H7 (cell line): Measurements from ENCODE around the gene AS3MT. TPM values are rescaled to one million over a fixed set of nuclear protein-coding genes. Genes with fewer than 3 reads are reported as not detected.

Source experiments
- DNase-seq: peaks from one replicate; pipeline ENCODE4 v3.0.0; 2012
- H3K27me3 ChIP-seq: 2 replicates; pipeline ENCODE4 v1.6.0; 2011; ENCODE audit warnings: mild to moderate bottlenecking, low read length; ENCODE audit not compliant: control insufficient read depth, insufficient read depth
- H3K36me3 ChIP-seq: replicated peaks from 2 replicates; pipeline ENCODE4 v1.5.1; 2011; ENCODE audit warnings: low read length; ENCODE audit not compliant: control insufficient read depth, insufficient read depth
- H3K4me3 ChIP-seq: 2 replicates; pipeline ENCODE4 v1.5.1; 2011; ENCODE audit warnings: low read depth, mild to moderate bottlenecking, control low read depth, low read length, moderate library complexity; ENCODE audit not compliant: insufficient read depth
- total RNA-seq: library from RNA; depleted of rRNA; stranded (reverse); fragments of >200 nt; shearing (Covaris generic); gene quantifications from 2 replicates; pipeline ENCODE4 v1.2.3, GENCODE V29; 2014

The AS3MT gene
- total RNA-seq, 1 experiment from 2014 or later, result 10.7 TPM

DNA sequence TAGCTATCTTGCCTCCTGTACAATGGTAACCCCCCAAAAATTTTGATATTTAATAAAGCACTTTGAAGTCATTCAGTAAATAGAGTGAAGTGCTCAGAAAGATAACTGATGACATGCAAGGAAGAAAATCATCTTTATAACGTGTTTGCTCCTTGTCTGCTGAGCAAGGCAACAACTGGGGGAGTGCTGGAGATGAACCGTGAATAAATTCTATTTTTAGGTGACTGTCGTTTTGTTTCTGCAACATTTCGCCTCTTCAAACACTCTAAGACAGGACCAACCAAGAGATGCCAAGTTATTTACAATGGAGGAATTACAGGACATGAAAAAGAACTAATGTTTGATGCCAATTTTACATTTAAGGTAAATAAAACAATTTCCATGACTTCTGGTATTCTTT is 9.4 kb downstream of the AS3MT start:
- no peak for DNase-seq
- Histone ChIP-seq H3K27me3 (no peaks in the 10 kb centered on the region), H3K36me3 (no peaks in the 10 kb centered on the region; the same call in 1 of the 2 replicates), H3K4me3 (no peak overlapping the region)

DNA sequence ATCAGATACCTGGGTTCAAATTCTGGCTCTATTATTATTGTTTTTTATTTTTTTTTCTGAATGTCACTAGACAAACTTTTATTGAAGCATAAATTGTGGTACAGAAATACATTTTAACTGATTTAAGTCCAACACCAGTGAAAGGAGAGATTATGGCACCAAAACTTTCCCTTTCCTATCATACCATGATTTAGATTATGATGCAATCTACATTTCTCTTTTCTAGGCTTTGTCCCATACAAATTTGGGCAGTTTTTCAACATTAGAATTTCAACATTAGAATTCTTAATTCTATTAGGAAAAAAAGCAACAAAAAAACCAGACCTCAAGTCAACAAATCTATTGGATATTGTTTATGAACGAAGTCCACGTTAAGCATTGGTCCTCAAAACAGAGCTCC is 11.0 kb downstream of the AS3MT start:
- DNase-seq, result no peak
- Histone ChIP-seq H3K27me3 (no peaks in the 10 kb centered on the region), H3K4me3 (no peak overlapping the region), H3K36me3 (no peaks in the 10 kb centered on the region; the same call in 1 of the 2 replicates)

DNA sequence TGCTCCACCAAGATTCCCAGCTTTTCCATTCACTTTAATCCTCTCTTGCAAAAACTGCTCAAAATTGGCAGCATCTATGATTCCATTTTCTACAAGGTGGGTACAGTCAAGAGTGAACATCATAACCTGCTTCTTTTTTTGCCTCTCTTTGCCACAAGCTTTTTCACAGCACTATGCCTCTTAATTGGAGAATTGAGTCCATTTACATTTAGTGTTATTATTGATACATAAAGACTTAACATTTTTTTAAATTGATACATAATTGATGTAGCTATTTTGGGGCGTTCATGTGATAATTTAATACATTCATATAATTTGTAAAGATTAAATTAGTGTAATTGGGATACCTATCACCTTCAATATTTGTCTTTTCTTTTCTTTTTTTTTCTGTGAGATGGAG is 18.8 kb downstream of the AS3MT start:
- Histone ChIP-seq H3K27me3 (no peaks in the 10 kb centered on the region), H3K36me3 (no peaks in the 10 kb centered on the region; the same call in 1 of the 2 replicates), H3K4me3 (no peak overlapping the region)
- no peak for DNase-seq

- H3K36me3 ChIP-seq, result no peaks in the 10 kb centered on the region
- no peak for DNase-seq
- no peak overlapping the region for H3K4me3 ChIP-seq
- H3K27me3 ChIP-seq, result no peaks in the 10 kb centered on the region
These were observed 25.4 kb downstream of the AS3MT start for GRCh38 chr10:102894466-102895213.

GRCh38 chr10:102900006-102900405 is 30.7 kb downstream of the AS3MT start:
- no peak for DNase-seq
- Histone ChIP-seq H3K36me3 (no peaks in the 10 kb centered on the region), H3K4me3 (no peak overlapping the region)

DNA sequence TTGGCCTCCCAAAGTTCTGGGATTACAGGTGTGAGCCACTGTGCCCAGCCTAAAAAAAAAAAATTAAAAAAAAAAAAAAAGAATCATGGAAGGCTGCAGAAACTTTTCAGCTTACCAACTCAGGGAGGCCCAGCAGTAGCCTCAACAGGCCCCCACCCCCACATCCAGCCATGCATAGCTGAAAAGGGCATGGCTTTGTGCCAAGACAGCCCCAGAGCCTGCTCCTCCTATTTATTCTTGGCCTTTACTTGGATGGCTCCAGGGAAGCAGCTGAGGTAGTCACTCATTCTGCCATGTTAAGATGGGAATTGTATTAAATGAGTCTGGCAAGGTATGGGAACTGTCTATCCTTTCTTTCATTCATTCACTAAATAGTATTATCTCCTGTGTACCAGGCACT is 35.1 kb downstream of the AS3MT start:
- DNase-seq, result no peak
- H3K36me3 ChIP-seq, result no peaks in the 10 kb centered on the region
- no peaks in the 10 kb centered on the region for H3K27me3 ChIP-seq
- no peak overlapping the region for H3K4me3 ChIP-seq

More at GRCh38 chr10:102900006-102900405, 30.7 kb downstream of the AS3MT start:
- no peaks in the 10 kb centered on the region for H3K27me3 ChIP-seq

DNA sequence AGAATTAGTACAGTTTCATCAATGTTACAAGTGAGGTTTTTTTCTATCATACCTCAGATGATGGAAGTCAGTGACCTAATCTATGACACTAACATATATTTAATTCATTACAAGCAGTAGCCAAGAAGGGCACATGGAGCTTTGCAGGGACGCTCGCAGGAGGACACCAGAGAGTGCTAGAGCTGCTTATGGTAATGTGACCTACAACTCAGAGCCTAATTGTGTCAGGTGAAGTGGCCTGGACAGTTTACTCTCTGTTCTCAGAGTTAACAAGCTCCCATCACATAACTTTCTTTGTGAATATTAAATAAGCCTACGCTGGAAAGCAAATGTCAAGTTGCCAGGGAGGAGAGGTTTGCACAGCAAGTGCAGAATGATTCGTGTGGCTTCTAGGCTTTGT is 37.2 kb downstream of the AS3MT start:
- Histone ChIP-seq H3K36me3 (no peaks in the 10 kb centered on the region), H3K27me3 (no peaks in the 10 kb centered on the region), H3K4me3 (no peak overlapping the region)
- no peak for DNase-seq

- Histone ChIP-seq H3K4me3 (no peak overlapping the region), H3K36me3 (no peaks in the 10 kb centered on the region), H3K27me3 (peaks cover 16% of the 10 kb centered on the region)
- DNase-seq, result no peak
These were observed 45.5 kb downstream of the AS3MT start for GRCh38 chr10:102914781-102915180.

- Histone ChIP-seq H3K36me3 (no peaks in the 10 kb centered on the region), H3K4me3 (no peak overlapping the region)
- no peak for DNase-seq
These were observed 46.9 kb downstream of the AS3MT start for GRCh38 chr10:102916173-102916572.

DNA sequence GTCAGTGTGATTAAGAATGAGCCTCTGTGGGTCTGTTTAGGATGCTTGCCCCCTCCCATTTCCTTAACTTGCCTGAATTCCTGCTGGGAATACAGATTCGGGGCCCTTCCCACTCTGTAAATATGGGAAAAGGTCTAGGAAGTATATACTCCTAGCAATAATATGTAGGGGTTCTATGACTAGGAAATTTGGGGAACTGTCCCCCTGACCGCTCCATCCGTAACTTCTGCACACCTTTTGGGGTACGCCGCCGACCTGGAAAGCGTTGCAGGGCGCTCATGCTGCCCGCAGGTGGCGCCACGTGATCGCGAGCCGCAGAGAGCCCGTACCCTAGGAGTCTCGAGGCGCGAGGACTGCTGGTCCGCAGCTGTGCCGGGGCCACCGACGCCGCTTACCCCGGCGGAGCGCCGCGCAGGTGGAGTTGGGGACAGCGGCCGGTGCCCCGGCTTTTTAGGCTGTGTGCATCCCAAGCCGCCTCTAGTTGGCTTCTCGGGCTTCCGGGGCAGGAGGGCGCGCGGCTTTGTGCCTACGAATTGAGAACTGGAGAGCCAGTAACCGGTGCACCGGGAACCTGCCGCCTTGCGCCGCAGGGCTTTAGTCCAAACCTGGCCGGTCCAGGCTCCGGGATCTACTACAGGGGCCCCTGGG is 48.2 kb downstream of the AS3MT start:
- peak; percentile 90 for DNase-seq
- H3K4me3 ChIP-seq, result peak overlapping the region; percentile 66
- no peaks in the 10 kb centered on the region for H3K36me3 ChIP-seq
- H3K27me3 ChIP-seq, result peaks cover 20% of the 10 kb centered on the region

More at GRCh38 chr10:102916173-102916572, 46.9 kb downstream of the AS3MT start:
- peaks cover 20% of the 10 kb centered on the region for H3K27me3 ChIP-seq

DNA sequence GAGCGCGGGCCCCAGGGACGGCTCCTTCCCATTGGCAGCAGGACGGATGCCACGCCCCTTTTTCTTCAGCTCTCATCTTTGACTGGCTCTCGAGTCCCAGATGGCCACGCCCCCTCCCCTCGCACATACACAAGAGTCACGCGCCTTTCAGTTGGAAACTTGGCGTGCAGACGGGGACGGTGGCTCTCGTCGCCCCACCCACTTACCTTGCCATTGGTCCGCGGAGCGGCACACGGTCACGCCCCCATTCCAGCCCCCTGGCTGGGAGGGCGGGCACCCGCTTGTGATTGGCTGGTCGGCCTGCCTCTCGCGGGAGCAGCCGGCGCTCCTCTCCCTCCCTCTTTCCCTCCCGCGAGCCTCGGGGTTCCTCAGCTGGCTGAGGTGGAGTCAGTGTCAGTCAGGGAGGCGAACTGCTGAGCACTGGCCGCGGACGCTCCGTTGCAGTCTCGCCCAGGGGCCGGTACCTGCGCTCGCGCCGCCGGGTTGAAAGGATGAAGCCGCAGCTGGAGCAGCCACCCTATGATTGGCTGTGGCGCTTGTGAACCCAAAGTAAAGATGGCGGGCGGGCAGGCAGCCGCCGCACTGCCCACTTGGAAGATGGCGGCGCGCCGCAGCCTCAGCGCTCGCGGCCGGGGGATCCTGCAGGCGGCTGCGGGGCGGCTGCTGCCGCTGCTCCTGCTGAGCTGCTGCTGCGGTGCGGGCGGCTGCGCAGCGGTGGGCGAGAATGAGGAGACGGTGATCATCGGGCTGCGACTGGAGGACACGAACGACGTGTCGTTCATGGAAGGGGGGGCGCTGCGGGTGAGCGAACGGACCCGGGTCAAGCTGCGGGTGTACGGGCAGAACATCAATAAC is 48.9 kb downstream of the AS3MT start, which contains the start of gene CNNM2:
Gene CNNM2, plus strand, starts transcription at position 333 of the 855 bp plus-strand sequence. Its CDS starts 187 bp downstream, at position 520.
- peak; percentile 97 for DNase-seq
- H3K27me3 ChIP-seq, result peaks cover 20% of the 10 kb centered on the region
- H3K4me3 ChIP-seq, result peak within 1 kb of the TSS; percentile 86
- no peaks in the 10 kb centered on the region for H3K36me3 ChIP-seq

GRCh38 chr10:102918817-102919245 is 49.6 kb downstream of the AS3MT start:
- peak overlapping the region; percentile 86 for H3K4me3 ChIP-seq
- peaks cover 20% of the 10 kb centered on the region for H3K27me3 ChIP-seq
- H3K36me3 ChIP-seq, result no peaks in the 10 kb centered on the region
- peak; percentile 63 for DNase-seq

DNA sequence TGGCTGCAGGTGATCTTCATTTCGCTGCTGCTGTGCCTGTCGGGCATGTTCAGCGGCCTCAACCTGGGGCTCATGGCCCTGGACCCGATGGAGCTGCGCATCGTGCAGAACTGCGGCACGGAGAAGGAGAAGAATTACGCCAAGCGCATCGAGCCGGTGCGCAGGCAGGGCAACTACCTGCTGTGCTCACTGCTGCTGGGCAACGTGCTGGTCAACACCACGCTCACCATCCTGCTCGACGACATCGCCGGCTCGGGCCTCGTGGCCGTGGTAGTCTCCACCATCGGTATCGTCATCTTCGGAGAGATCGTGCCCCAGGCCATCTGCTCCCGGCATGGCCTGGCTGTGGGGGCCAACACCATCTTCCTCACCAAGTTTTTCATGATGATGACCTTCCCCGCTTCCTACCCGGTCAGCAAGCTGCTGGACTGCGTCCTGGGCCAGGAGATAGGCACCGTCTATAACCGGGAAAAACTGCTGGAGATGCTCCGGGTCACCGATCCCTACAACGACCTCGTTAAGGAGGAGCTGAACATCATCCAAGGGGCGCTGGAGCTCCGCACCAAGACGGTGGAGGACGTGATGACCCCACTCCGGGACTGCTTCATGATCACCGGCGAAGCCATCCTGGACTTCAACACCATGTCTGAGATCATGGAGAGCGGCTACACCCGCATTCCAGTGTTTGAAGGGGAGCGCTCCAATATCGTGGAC is 50.1 kb downstream of the AS3MT start:
- Histone ChIP-seq H3K4me3 (peak overlapping the region; percentile 86), H3K36me3 (no peaks in the 10 kb centered on the region), H3K27me3 (peaks cover 20% of the 10 kb centered on the region)
- DNase-seq, result peak; percentile 55
